GM06990 (cell line): ENCODE data around the gene PAM16.

Experiments
- DNase-seq: peaks from one replicate; pipeline ENCODE4 v3.0.0-alpha.2; 2011; ENCODE audit not compliant: insufficient read length; ENCODE audit errors: extremely low read depth
- H3K27me3 ChIP-seq: replicated peaks from 2 replicates; pipeline ENCODE4 v1.6.0; 2011; ENCODE audit warnings: low read length; ENCODE audit not compliant: control insufficient read depth, insufficient read depth
- H3K36me3 ChIP-seq: 2 replicates; pipeline ENCODE4 v1.5.1; 2011; ENCODE audit warnings: low read length; ENCODE audit not compliant: control insufficient read depth, insufficient read depth
- H3K4me3 ChIP-seq: replicated peaks from 2 replicates; pipeline ENCODE4 v1.5.1; 2011; ENCODE audit warnings: low read depth, mild to moderate bottlenecking, control low read depth, low read length
- TF ChIP-seq, protein P1 (sequence below): IDR thresholded peaks from 2 replicates; pipeline ENCODE4 v1.5.1; 2011; ENCODE audit warnings: low read length, control low read depth, mild to moderate bottlenecking, inconsistent platforms; ENCODE audit not compliant: insufficient read depth, poor library complexity, severe bottlenecking

The PAM16 gene

DNA sequence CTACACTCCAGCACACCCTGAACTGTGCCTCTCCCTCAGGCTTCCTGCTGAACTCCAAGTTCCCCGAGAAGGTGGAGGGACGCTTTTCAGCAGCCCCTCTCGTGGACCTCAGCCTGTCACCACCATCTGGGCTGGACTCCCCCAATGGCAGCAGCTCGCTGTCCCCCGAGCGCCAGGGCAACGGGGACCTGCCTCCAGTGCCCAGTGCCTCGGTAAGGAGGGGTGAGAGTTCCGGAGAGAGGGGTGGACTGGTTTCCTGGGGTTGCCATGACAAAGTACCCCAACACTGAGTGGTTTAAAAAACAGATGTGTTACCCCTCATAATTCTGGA lies 17.8 kb downstream of the PAM16 start:
- H3K4me3 ChIP-seq, result no peak overlapping the region
- H3K36me3 ChIP-seq, result no peaks in the 10 kb centered on the region
- no peaks in the 10 kb centered on the region for H3K27me3 ChIP-seq
- TF ChIP-seq, protein P1, sequence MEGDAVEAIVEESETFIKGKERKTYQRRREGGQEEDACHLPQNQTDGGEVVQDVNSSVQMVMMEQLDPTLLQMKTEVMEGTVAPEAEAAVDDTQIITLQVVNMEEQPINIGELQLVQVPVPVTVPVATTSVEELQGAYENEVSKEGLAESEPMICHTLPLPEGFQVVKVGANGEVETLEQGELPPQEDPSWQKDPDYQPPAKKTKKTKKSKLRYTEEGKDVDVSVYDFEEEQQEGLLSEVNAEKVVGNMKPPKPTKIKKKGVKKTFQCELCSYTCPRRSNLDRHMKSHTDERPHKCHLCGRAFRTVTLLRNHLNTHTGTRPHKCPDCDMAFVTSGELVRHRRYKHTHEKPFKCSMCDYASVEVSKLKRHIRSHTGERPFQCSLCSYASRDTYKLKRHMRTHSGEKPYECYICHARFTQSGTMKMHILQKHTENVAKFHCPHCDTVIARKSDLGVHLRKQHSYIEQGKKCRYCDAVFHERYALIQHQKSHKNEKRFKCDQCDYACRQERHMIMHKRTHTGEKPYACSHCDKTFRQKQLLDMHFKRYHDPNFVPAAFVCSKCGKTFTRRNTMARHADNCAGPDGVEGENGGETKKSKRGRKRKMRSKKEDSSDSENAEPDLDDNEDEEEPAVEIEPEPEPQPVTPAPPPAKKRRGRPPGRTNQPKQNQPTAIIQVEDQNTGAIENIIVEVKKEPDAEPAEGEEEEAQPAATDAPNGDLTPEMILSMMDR, result no peak
- DNase-seq, result no peak

DNA sequence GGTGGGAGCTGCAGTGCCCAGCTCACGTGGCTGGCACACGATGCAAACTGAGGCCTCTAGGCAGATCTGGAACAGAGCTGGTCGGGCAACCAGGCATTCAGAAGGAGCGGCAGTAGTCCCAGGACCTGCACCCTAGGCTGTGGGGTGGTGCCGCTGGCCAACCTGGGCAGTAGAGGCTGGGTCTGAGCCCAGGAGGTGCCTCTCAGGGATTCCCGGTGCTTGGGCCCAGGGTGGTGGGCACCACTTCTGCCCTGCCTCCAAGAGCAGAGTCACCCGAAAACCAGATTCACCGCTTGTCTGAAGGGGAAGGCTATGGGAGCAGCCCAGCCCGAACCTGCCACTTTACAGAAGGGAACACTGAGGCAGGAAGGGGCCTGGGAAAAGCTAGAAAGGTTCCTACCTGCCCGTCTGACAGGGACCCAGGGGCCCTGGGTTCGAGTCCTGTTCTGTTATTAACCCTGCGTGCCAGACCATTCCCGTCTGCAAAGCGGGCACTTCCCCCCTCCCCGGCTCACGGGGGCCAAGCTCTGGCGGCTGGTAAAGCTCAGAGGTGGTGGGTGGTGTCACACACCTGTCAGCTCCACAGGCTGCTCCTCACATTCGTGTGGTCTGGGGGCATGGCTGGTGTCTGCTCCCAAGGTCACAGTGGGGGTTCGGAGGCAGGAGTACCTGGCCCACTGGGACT lies 18.4 kb downstream of the PAM16 start:
- no peak overlapping the region for H3K4me3 ChIP-seq
- H3K27me3 ChIP-seq, result no peaks in the 10 kb centered on the region
- TF ChIP-seq, protein P1, result no peak
- DNase-seq, result no peak
- no peaks in the 10 kb centered on the region for H3K36me3 ChIP-seq

DNA sequence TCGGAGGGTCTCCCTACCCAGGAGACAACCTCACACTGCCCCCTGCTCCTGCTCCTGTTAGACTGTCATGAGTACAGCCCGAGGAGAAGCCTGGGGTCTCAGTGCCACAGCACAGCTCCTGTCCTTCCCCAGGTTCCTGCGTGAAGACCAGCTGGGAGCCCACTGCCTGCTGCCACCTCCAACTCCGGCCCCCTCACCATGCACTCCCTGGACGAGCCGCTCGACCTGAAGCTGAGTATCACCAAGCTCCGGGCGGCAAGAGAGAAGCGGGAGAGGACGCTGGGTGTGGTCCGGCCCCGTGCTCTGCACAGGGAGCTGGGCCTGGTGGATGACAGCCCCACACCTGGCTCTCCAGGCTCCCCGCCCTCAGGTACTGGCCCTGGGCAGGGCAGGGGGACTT lies 19.0 kb downstream of the PAM16 start:
- Histone ChIP-seq H3K36me3 (no peaks in the 10 kb centered on the region), H3K4me3 (no peak overlapping the region), H3K27me3 (no peaks in the 10 kb centered on the region)
- TF ChIP-seq, protein P1, result no peak
- no peak for DNase-seq

DNA sequence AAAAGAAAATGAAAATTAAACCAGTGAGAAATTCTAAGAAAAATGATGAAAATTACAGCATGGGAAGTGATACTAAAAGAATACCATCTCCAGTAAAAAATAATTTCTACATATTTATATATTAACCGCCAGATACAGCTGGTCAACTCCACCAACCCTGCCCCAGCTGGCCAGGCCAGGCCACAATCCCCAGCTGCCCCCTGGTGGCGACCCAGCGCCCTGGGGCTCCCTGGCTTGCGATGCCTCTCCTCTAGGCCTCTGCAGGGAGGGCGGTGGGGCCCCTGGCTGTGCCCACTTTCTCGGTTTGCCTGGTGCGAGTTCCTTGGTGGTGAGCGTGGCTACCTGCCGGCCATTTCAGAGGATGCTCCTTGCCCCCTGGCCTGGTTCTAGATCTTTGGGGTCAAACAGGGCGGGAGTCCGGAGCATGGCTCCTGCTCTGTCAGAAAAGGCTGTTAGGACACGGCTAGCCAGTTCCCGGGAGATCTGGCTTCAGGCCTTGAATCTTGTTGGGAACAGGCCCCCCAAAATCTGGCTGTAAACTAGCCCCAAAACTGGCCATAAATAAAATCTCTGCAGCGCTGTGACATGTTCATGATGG lies 20.7 kb downstream of the PAM16 start:
- Histone ChIP-seq H3K4me3 (no peak overlapping the region), H3K27me3 (no peaks in the 10 kb centered on the region), H3K36me3 (no peaks in the 10 kb centered on the region)
- TF ChIP-seq, protein P1, result peak; percentile 97
- DNase-seq, result peak; percentile 65

DNA sequence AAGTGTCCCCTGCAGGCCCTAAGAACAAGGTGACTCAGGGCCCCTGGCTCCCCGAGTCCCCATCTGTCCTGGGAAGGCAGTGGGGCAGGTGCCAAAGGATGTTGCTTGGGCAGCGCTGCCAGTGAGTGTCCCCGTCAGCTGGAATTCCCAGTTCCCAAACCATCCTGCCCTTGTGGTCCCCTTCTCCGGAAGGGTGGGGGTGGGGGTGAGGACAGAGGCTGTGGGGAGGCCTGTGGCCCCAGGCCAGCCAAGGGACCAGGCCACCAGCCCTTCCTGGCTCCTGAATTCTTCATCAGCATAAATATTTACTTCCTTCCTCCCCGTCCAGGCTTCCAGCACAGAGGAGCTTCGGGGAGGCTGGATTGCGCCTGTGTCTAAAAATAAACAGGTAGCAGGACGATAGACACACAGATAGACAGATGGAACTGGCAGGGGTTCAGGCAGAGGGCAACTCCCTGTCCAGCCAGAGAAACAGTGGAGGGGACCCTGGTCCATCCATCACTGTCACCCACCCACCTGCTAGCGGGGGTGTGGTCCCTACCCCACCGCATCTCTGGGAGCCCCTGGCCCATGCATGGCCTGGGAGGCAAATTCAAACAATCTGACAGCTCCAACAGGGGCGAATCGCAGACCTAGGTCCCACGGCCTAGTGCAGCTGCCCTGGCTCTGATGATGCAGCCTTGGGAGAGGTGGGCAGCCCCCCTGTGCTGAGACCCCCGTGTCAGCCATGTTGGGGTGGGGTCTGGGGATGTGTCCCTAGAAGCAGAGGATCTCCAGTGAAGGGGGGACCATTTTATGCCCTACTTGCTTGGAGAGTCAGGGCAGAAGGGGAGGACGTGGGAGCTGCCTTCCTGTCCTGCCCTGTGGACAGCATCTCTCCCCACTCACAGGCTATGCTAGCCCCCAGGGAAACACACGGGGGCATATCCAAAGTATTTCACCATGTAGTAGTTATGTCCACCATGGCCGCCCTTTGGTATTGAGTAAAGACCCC lies 22.0 kb downstream of the PAM16 start:
- H3K36me3 ChIP-seq, result no peaks in the 10 kb centered on the region
- TF ChIP-seq, protein P1, result no peak
- DNase-seq, result no peak
- H3K27me3 ChIP-seq, result no peaks in the 10 kb centered on the region
- H3K4me3 ChIP-seq, result no peak overlapping the region
